CD4-positive, alpha-beta T cell treated with Interleukin-6 at 100 ng/mL for 8 hours (primary cell): ENCODE data around the gene NAALADL1.
A peak's percentile ranks its signal among the peaks of the same experiment; 100 is the strongest.
"Not testable (repeated sequence)": the region's sequence is repeated elsewhere in the genome, so short reads cannot be mapped to it uniquely, and the experiment has no call there.

Experiments used
- DNase-seq: peaks from one replicate; pipeline ENCODE4 v3.0.0-alpha.2; 2020; ENCODE audit warnings: mixed read lengths, low spot score

The NAALADL1 gene

DNA sequence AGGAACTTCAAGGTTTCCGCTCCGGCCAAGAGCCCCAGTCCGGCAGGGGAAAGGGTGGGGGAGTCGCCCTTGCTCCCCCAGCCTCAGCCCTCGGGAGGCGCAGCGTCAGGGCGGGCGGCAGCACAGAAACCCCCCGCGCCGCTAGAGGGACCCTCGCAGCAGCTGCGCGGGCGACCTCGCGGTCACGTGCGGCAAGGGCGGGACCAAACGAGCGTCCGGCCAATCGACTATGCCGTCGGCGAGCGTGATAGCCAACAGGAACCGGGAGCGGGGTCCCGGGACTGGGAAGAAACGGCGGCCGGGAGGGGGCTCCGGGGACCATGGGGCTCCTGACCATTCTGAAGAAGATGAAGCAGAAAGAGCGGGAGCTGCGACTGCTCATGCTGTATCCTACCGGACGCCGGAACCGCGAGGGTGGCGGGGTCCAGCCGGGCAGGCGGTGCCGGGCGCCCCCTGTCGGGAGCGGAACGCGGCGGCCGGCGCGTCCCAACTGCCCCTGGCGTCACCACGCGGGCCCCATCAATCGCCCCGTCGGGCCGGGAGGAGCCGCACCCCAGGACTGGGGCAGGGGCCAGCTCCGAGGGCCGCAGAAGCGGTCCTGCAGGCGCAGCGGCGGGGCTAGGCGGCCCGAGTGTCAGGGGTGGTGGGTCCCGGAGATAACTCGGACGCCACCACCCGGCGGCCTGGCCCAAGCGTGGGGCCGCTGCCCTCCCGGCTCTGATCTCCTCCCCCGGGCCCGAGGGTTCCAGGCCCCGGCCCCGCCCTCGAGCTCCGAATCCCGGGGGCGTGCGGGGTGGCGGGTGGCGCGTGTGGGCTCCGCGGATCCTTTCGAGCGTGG lies 44.2 kb downstream of the NAALADL1 start, which contains the start of gene ARL2:
ARL2 (plus strand) TSS at position 273 of the 838 bp plus-strand sequence; CDS start at position 321, 48 bp downstream.
- DNase-seq, result peak; percentile 85

DNA sequence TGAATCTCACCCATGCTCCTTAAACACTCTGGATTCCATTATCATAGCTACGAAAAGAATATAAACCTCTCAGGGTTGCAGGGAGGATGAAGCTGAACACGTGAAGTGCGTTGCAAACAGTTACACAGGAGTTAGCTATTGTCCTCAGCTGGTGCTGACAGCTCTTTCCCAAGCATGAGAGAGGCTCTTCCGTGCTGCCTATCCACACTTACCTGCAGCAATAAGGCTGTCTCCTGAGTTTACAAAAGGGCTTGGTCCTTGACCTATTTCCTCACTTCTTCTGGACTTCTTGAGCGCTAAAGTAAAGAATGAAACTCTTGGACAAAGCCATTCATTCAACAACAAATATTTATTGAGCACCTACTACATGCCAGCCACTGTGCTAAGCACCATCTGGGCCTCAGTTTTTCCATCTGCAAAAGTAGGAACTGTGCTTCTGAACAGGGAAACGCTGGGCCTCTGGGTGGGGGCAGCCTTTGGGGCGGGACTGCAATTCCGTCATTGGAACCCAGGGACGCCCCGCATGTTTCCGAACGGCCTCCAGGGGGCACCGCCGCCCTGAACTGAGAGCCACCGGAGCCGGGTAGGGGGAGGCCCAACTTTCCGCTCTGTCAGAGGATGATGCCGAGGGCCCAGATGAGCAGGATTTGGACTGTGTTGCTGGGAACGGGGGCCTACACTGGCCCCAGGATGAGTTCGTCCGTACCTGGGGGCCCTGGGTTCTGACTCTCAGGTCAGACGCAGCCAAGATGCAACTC lies 45.0 kb downstream of the NAALADL1 start:
- DNase-seq, result peak; percentile 89

DNA sequence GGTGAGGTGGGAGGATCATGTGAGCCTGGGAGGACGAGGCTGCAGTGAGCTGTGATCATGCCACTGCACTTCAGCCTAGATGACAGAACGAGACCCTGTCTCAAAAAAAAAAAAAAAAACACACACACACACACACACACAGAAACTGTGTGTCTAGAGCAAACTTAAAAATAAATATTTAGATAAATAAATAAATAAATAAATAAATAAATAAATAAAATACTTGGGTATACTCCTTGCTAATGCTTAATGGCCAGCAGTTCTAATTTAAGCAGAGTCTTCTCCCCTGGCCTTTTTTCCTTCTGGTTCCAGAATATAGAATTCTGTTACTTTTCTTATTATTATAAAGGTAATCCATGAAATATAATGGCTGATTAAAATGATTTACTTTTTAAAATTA lies 49.5 kb downstream of the NAALADL1 start:
- DNase-seq, result no peak

DNA sequence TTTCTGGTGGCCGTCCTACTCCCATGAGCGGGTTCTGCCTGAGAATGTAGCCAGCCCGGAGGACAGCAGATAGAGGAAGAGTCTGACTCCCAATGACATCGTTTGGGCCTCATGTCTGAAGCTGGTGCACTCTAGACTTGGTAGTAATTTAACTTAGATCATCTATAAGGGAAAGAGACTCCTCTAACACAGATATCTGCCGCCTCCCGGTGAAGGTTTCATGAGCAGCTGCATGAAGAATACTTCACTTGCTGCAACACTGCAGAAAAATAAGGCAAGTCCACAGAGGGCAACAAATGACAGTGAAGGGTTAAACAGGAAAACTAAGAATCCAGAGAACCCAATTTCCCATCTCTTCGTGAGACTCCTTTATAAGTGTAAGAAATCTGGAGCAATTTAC lies 50.3 kb downstream of the NAALADL1 start:
- no peak for DNase-seq

DNA sequence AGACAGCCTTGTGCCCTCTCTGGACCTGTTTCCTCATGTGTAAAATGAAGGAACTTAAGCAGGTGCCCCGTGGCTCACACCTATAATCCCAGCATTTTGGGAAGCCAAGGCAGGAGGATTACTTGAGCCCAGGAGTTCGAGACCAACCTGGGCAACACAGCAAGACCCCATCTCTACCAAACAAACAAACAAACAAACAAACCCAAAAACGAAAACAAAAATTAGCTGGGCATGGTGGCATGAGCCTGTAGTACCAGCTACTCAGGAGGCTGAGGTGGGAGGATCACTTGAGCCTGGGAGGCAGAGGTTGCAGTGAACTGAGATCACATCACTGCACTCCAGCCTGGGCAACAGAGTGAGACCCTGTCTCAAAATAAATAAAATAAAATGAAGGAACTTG lies 54.4 kb downstream of the NAALADL1 start:
- not testable (repeated sequence) for DNase-seq

DNA sequence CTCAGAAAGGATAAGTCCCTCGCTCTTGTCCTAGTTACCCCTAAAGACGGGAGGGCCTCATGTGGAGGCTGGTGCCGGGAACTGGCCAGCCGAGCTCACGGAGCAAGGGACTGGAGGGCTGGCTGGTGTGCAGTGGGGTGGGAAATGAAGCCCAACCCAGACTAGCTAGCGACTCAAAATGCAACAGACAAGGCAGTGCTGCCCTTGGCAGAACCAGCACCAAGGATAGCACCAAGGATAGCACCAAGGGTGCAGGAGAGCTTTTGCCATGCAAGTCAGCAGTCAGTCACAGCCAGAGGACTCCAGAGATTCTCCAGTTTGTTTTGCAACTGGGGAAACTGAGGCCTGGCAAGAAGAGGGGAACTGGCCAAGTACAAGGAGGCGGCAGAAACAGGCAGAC lies 55.1 kb downstream of the NAALADL1 start:
- no peak for DNase-seq

DNA sequence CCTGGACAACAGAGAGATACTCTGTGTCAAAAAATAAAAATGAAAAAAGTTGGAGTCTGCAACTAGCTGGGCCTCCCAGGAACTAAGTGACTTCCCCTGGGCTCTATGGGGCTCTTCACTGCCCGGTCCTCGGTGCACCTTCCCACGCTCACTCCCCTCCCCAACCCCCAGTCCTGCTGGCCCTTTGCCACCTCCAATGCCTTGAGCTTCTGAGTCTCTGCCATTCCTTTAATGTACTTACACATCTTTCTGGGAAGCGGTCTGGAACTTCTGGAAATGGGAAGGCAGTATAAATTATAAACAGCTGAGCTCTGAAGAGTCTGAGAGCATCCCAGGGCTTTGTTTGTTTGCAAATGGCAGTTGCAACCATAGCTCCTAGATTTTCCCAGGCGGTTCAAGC lies 55.6 kb downstream of the NAALADL1 start:
- no peak for DNase-seq

DNA sequence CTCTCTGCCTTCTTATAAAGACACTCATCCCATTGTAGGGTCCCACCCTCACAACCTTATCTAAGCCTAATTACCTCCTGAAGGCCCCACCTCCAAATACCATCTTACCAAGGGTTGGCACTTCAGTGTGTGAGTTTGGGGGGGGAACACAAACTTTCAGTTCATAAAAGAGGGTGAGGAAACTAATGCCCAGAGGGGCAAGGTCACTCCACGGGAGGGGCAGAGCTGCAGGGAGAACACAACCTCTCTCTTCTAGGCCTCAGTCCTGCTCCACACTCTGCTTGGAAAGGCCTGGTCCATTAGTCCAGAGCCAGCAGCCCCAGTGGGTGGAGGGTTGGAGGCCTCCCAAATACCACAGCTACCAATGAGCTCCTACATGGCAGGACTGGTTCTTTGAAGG lies 58.9 kb downstream of the NAALADL1 start:
- DNase-seq, result no peak

DNA sequence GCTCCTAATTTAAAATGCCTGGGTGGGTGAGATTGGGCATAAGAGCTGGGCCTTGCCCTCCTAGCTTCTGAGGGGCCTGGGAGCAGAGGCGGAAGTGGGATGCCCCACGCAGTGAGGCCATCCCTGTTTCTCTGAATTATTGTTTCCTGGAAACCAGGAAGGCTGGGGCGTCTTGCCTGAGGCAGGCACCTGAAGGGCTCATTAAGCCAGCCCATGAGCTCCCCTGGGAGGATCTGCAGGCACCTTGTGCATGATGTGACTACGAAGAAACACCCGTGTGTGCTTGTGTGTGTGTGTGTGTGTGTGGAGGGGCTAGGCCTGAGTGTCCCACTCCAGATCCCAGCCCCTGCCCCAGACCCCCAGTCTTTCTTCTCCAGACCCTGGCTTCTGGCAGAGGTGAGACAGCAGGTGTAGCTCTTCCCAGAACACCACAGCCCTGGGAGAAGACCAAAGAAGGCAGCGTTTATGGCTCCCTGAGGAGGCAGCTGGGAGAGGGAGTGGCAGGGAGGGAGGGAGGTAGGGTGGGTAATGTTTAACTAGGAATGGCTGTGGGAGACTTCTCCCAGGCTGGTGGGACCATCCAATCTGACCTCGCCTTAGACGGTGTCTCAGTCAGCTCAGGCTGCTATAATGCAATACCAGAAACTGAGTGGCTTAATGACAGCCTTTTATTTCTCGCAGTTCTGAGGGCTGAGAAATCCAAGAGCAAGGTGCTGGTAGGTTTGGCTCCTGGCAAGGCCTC lies 59.5 kb downstream of the NAALADL1 start:
- no peak for DNase-seq

DNA sequence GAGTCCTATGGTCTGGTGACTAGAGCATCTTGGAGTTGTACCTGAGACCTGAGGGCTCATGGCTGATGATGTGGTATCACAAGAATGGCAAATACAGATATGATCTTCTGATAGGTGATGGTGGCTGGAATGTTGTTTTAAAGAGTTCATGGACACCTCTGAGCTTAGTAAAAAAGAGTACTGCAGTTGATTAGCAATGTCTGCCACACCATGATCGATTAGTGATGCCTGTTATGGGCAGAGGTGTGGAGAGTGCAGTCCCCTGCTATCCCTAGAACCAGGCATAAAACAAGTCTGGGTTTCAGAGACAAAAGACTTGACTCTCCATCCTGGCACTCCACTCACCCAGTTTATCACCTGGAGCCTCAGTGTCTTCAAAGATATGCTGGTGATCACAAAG lies 60.2 kb downstream of the NAALADL1 start:
- no peak for DNase-seq

DNA sequence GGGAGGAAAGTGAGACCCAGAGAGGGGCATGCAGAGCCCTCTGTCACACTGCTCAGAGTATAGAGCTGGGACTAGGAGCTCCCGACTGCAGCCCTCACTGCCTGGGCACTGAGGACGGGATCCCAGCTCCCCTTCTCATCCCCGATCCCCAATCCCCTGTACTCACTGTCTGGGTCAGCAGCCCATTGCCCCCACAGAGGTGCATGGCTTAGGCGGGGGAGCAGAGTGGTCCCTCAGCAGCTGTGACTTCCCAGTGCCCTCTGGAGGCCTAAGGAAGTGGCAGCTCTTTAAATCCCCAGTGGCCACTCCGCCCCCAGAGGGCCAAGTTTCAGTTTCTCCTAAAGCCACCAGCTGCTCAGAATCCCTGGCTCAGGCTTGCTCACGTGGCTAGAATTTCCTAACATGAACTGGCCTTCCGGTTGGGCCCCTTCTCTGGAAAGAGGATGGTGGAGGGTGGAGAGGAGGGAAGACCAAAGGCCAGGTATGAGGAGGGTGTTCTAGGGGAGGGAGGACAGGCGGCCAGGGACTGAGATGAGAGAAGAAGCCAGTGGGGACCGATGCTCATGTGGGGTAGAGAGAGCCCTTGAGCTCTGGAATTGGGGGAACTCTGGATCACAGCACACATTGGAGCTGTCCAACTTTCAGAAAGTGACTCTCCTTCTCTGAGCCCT lies 61.5 kb downstream of the NAALADL1 start, which contains the start of gene BATF2:
BATF2 (minus strand) TSS at position 262 of the 671 bp plus-strand sequence; CDS start at position 205, 57 bp downstream.
- DNase-seq, result no peak

DNA sequence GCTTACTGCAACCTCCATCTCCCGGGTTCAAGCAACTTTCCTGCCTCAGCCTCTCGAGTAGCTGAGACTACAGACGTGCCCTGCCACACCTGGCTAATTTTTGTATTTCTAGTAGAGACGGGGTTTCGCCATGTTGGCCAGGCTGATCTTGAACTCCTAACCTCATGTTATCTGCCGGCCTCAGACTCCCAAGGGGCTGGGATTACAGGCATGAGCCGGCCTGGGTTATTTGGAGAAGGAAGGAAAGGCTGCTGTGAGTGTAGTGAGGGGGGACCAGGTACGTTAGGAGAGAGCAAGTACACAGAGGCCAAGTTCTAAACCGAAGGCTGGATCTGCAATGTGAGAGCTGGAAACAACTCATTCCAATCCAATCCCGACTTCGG lies 62.0 kb downstream of the NAALADL1 start:
- DNase-seq, result no peak
